HG02763 (cell line): ENCODE results near the gene SPRED2.

Experiments
- ATAC-seq: cut with Tn5 transposase; IDR thresholded peaks from one replicate; pipeline ENCODE4 v1.9.1; 2021; ENCODE audit warnings: mild to moderate bottlenecking, moderate library complexity; ENCODE audit not compliant: unreplicated experiment

The SPRED2 gene

DNA sequence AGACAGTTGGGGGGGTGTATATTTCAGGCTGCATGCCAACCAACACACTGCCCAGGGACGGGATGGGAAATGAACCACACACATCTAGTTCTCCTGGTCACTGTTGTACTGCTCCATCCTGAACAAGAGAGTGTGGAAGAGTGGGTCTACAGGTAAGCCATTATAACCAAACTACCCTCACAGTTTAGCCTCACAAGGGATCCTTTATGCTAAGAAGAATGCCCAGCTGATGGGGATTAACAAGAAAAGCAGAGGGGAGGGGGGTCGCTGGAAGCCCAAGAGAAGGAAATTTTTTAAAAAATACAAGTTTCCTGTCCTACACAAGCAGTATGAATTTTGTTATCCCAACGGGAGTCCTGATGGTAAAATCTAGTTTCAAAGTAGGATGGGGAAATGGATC lies 16.1 kb downstream of the SPRED2 start:
- ATAC-seq = no peak

DNA sequence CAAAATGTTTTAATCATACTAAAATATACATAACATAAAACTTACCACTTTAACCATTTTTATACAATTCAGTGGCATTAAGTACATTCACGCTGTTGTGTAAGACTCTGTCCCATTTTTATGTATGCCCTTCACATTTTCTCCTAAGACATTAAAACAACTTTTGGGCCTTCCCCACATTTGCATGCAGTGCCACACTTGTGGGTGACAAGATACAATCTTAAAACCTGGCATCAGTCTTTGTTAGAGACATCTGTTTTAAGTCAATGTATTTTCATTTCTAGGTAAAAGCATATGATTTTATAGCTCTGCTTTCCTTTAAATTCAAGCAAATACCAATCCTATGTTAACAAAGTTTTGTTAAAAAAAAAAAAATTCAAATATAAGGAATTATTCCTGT lies 17.3 kb downstream of the SPRED2 start:
- no peak for ATAC-seq

DNA sequence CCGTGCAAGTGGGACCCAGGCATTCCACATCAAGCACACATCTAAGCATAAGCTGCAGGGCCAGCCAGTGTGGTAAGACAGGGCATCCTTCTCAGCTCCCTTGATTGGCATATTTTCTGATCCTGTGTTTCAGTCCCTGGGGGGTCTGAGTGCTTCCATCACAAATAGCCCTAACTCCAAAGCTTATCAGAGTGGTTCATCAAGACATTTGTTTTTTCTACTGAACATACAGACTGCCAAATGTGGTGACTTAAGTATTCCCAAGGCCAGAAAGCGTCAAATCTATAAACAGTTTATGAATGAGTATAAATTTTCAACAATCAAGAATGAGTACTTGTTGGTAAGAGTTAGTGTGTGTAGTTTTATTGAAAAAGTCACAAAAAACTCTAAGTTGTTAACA lies 18.8 kb downstream of the SPRED2 start:
- ATAC-seq = no peak

DNA sequence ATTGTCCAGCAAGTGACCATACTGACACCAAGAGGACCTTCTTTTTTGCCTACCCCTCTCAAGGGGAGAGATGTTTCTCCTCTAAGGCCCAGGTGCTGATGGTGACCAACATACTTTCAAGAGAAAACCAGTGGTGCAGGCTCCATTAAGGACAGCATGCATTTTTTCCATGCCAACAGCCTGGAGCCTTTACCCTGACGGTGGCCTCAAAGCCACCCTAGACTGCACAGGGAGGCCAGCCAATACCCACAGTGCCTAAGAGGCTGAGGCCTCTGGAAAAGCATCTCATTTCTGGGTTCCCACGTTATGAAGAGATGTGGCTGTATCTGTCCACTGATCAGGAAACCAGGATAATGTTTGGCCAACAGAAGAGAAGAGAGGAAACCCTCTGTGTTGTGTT lies 19.3 kb downstream of the SPRED2 start:
- ATAC-seq = no peak

DNA sequence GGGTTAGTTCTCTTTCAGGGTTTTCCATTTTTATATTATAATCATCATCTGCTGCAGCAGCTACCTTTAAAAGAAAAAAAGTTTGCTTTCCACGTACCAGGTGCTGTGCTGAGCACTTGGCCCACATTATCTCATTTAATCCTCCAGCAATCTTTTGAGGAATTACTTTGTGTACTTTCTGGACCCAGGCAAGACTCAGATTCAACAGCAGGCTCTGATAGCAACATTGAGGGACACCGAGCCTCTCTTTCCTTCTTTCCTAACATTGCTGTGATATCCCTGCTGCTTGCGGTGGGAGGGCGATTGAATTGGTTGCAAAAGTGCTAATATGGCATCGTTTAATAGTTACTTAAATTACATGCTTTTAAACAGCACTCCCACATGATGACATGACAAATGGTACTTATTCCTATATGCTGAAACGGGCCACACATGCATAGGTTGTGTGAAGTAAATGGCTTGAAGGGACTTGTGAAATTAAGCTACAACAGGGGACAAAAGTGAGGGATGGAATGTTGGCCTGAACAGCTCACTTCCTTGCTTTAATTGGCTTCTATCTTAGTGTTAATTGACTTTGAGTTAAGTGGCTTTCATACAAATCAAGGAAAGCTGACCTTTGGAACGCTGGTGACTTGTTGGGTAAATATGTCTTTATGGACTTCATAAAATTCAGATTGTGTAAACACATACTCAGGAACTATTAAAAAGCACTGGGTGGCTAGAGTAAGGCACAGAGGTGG lies 21.2 kb downstream of the SPRED2 start:
- no peak for ATAC-seq

DNA sequence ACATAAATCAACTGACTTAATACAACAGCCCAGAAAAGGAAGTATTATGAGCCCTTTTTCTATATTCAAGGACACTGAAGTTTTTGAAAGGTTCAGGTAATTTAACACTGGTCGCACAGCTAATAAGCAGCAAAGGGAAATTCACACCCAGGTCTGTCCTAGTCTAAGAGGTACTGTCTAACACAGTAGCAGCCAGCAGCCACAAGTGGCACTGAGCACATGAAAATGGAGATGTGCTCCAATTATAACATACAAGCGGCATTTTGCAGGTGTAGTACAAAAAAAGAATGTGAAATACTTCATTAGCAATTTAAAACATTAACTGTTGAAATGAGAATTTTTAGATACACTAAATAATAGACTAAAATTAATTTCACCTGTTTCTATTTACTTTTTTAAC lies 23.4 kb downstream of the SPRED2 start:
- ATAC-seq = no peak

DNA sequence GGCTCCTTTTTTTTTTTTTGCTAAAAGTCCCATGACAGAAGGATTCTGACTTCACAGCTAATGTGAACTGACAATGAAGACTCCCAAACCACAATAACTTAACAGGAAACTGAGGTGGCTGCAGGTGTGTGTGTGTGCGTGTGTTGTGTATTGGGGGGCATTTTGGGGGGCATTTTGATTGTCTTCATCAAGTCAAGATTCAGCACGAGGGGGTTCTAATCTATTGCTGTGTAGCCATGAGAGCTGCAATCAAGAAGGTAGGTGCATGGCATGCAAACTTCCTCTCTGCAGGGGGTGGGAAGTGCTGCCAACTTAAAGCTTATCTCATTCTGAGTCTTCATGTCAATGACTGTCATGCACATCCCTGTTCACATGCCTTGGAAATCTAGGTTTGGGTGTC lies 25.2 kb downstream of the SPRED2 start:
- ATAC-seq = no peak

DNA sequence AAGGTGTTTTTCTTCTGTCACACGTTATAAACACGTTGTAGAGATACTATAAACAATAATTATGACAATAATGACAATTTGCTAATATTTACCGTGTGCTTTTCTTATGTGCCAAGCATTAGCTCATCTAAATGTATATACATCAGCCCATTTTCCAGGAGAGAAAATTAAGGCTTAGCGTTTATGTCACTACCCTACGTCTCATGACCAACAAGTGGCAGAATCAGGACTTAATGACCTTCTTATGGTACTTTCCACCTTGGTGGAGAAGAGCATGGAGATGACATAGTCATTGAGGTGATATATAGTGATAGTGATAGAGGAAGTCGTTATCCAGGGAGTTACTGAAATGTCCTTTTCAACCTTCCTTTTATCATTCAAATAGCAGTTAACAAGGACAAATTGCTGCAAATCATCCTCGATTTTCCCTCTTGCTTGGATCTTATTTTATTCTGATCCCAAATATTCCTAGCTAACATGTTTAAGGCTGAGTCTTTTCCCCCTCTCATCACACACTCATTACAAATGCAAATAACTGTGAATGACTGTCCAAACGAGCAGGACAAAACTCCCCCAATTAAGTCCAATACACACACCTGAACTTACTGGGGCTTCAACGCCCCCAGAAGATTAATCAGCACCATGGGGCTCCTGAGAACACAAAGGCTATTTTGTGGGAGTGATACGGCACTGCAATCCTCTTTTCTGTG lies 27.3 kb downstream of the SPRED2 start:
- no peak for ATAC-seq

DNA sequence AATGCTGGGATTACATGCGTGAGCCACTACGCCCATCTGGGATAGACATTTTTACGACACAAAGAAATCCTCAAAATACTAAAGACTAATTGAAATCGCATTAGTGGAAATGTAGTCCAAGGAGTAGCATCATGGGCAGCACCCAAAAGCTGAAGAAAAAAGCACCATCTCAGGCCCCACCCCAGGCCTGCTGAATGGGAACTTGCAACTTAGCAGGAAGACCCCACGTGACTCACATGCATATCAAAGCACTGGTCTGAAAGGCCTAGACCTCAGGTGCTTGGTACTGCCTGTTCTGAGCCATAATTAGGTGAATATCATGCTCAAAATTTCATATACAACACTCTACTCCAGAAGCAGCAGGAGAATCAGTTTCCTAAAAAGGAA lies 28.9 kb downstream of the SPRED2 start:
- ATAC-seq = no peak

DNA sequence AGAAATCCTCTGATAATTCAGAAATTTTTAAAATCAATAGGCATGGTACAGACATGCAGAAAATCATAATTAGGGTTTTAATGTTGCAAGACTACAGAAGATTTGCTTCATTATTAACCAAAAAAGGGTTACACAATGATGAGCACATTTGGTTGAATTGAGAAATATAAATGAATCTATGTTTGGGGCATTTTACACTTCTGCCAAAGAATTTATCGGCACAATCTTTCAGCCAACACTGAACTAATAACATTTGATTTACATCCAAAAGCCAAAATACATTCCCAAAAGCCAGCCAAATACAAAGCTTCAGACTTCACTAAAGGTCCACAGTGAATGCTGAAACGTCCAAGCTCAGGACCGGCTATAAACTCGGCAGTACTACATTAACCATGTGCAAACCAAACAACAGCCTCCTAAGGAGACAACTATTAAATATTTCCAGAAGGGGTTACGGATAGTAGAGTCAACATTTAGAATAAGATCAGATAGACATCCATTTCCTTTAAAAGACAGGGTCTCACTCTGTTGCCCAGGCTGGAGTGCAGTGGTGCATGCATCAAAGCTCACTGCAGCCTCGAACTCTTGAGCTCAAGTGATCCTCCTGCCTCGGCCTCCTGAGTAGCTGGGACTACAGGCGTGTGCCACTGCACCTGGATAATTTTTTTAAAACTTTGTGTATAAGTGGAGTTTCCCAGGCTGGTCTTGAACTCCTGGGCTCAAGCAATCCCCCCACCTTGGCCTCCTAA lies 29.4 kb downstream of the SPRED2 start:
- ATAC-seq = no peak

DNA sequence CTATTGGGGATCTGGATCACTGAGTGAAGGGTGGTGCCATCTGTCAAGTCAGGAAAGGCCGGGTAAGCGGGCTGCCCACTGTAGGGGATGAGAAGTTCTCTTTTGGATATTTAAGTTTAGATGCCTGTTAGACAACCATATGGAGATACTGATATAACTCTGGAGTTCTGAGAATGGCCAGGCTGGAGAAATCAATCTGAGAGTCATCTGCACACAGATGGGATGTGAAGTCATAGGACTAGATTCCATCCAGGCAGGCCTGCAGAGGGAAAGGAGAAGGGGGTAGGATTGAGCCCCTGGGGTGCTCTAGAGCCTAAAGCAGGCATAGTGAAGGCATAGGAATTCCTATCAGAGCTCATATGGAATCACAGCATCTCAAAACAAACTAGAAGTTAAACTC lies 30.1 kb downstream of the SPRED2 start:
- no peak for ATAC-seq

DNA sequence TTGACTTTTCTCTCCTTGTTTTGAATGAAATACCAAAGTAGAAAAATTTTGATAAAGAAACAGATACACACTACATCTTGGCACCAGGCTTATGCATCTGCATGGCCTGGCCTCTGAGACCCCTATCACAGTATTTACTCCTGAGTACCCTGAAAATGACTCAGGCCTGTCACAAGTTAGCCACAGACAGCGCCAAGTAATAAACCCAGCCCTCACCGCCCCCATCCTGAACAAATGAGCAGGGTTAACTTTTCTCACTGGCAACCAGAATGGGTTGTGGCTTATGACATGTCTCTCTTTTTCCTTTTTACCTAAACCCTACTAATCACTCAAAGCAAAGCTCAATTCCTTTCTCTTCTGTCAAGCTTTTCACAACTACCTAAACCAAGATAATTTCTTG lies 35.3 kb downstream of the SPRED2 start:
- no peak for ATAC-seq

DNA sequence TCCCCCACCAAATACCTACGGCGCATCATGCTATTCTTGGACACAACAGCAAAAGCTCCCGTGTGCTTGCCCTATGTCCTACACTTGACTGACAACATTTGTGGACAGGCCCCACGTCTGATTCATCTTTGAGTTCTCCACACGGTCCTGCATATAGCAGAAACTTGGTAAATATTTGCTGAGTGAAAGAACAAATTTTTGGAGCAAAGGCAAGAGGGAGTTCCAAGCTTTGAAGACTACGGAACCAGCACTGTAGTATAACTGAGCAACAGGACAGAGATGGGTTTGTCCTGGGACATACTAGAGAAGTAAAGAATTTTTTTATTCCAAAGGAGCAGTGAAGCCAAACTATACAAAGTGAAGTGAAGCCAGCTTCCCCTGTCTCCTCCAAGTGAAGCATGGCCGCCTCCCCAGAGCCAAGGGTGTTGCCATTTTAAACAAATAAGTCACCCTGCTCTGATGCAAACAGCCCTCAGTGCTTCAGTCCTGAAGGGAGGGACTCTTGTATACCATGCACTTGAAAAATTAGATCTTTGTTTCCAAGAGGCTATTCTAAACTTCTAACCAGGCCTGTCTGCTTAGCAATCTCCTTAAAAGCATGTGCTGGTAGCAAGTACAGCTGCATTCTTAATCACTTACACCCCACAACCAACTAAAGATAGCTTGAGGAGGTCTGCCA lies 35.9 kb downstream of the SPRED2 start:
- ATAC-seq = no peak

DNA sequence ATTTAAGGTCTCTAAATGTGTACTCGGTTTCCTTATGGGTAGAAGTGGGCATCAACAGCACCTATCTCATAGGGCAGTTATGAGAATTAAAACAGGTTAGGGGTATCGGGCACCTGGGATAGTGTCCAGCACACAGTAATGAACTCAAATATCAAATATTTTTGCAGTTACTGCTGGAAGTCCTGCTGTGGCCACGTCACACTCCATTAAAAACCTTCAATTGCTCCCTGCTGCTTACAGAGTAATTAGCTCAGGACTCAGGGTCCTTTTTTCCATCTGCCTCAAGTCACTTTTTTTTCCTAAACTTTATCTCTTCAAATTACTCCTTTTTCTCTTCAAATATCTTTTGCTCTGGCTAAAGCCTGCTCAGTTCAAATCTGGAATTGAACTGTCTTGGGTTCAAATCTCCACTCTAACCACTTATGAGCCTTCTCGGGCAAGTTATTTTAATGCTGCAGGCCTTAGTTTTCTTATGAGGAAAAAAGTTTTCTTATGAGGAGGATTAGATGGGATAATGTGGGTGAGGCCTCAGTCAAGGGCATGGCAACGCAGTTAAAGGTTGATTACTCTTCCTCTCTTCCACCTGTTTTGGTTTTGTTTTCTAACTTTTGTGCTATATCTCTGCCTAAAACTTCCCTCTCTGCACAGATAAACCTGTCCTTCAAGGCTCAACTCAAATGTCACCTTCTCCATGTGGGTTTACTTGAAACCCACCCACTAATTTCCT lies 36.6 kb downstream of the SPRED2 start:
- no peak for ATAC-seq

DNA sequence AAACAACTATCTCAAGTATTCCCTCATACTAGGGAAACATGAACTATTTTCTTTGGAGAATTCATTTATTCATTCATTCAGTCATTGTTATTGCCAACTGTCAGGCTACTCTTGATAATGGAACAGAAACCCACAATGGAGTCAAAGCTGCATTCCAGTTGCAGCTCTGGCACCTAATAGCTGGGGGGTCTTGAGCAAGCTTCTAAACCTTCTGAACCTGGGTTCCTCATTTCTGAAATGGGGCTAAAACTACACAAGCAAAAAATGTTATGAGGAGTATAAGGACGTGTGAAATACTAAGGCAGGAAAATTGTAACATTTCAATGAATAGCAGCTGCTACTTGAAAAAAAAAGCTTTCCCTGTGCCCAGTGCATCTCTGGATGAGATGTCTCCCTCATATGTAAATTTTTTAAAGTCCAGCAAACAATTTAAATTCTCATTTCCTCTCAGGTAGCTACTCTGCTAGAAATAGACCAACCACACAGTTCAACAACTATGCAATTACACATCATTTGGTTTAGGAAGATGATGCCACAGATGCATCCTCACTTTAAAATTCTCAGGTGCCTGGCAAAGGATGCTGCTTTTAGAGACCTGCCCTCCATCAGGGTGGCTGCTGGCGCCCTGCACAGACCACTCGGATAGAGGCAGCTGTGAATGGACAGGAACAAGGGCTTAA lies 38.5 kb downstream of the SPRED2 start:
- no peak for ATAC-seq

DNA sequence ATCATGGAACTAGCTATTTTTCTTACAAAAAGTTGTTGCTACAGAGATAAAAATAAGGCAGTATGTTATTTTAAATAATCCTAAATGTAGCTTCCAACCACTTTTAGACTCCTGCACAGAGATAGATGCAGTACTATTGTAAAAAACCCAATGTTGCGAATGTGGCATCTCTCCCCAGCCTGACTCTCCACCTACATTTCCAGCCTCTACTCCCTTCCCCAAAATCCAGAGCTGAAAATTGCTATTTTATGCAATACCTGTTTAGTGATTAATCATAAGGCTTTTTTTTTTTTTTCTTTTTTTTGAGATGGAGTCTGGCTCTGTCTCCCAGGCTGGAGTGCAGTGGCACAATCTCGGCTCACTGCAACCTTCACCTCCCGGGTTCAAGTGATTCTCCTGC lies 39.4 kb downstream of the SPRED2 start:
- no peak for ATAC-seq

DNA sequence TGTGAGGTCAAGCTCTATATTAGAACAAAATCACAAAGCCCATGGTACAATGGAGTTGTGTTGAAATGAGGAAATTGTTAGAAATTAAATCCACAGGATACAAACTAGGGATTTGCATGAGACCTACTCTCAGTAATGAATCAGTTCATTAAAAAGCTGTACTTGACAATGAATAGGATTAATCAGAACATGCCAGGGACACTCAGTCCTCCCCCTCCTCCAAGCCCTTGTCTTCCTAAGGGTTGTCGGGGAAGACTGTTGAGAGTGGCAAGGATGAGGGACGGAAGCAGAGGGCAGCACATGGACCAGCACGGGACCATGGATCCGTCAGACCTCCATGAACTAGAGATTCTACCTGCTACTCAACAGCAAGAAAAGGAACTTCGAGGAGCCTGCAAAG lies 39.8 kb downstream of the SPRED2 start:
- no peak for ATAC-seq

DNA sequence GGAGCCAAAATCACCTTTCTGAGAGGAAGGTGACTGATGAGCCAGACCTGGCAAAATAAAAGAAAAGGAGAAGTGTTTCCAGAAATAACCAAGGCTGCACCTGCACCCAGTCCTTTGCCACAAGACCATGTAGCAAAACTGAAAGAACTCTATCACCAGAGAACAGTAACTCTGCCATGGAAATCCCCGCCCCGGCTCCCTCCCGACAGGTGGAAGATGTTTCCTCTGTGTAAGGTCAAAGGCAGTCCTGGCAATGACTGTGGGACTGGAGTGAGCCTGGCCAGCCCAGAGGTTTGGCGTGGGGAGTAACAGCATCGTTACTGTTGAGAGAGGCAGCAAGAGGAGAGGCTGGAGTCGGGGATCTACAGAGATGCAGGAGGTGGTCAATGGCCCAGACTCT lies 42.3 kb downstream of the SPRED2 start:
- ATAC-seq = peak; percentile 69

DNA sequence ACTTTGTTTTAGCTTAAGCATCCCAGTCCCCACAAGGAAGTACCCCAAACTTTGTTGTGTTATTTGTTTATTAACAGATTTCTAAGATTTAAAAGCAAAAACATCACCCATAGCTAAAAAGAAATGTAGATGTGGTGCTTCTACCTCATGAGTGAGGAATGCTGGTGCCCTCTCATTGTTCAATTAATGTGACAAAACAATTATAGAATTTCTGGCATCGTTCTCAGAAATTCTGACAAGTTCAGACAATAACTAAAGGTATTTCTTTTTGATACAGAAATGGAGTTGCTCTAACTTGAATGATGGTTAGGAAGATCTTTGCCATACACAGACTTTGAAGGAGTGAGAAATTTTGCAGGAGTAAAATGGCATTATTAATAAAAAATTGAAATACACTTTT lies 42.9 kb downstream of the SPRED2 start:
- no peak for ATAC-seq
